Left kidney (tissue), 8 donors: ENCODE measurements around the gene SLC30A1. TPM values are rescaled to one million over a fixed set of nuclear protein-coding genes. Genes with fewer than 3 reads are reported as not detected.
"Not testable (repeated sequence)": the region's sequence is repeated elsewhere in the genome, so short reads cannot be mapped to it uniquely, and the experiment has no call there.

Source experiments
- DNase-seq: peaks from one replicate; pipeline ENCODE4 v3.0.0-alpha.2; 2013
- long read RNA-seq, 8 donors: transcript quantifications; one replicate each; lab custom pipeline, GENCODE V29; 2026
- polyA plus RNA-seq: library from polyadenylated mRNA; unstranded; fragments of 120-200 nt; gene quantifications from one replicate; pipeline ENCODE4 v1.2.1, GENCODE V29; 2013; ENCODE audit not compliant: insufficient read length

Gene SLC30A1, protein sequence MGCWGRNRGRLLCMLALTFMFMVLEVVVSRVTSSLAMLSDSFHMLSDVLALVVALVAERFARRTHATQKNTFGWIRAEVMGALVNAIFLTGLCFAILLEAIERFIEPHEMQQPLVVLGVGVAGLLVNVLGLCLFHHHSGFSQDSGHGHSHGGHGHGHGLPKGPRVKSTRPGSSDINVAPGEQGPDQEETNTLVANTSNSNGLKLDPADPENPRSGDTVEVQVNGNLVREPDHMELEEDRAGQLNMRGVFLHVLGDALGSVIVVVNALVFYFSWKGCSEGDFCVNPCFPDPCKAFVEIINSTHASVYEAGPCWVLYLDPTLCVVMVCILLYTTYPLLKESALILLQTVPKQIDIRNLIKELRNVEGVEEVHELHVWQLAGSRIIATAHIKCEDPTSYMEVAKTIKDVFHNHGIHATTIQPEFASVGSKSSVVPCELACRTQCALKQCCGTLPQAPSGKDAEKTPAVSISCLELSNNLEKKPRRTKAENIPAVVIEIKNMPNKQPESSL
- polyA plus RNA-seq: 36.6 TPM
- long read RNA-seq, donor 1, full-length matches to known transcripts: 21 of 21 reads
- long read RNA-seq, donor 1, partial matches to known transcripts: 0 of 21 reads
- long read RNA-seq, donor 1, other reads (novel, unspliced or antisense): 0 of 21 reads
- long read RNA-seq, donor 2, full-length matches to known transcripts: 15 of 40 reads
- long read RNA-seq, donor 2, partial matches to known transcripts: 25 of 40 reads
- long read RNA-seq, donor 2, other reads (novel, unspliced or antisense): 0 of 40 reads
- long read RNA-seq, donor 3, full-length matches to known transcripts: 13 of 13 reads
- long read RNA-seq, donor 3, partial matches to known transcripts: 0 of 13 reads
- long read RNA-seq, donor 3, other reads (novel, unspliced or antisense): 0 of 13 reads
- long read RNA-seq, donor 4, full-length matches to known transcripts: 1 of 1 reads
- long read RNA-seq, donor 4, partial matches to known transcripts: 0 of 1 reads
- long read RNA-seq, donor 4, other reads (novel, unspliced or antisense): 0 of 1 reads
- long read RNA-seq, donor 5, full-length matches to known transcripts: 10 of 10 reads
- long read RNA-seq, donor 5, partial matches to known transcripts: 0 of 10 reads
- long read RNA-seq, donor 5, other reads (novel, unspliced or antisense): 0 of 10 reads
- long read RNA-seq, donor 6, full-length matches to known transcripts: 11 of 19 reads
- long read RNA-seq, donor 6, partial matches to known transcripts: 8 of 19 reads
- long read RNA-seq, donor 6, other reads (novel, unspliced or antisense): 0 of 19 reads
- long read RNA-seq, donor 7, full-length matches to known transcripts: 19 of 19 reads
- long read RNA-seq, donor 7, partial matches to known transcripts: 0 of 19 reads
- long read RNA-seq, donor 7, other reads (novel, unspliced or antisense): 0 of 19 reads
- long read RNA-seq, donor 8, full-length matches to known transcripts: 7 of 7 reads
- long read RNA-seq, donor 8, partial matches to known transcripts: 0 of 7 reads
- long read RNA-seq, donor 8, other reads (novel, unspliced or antisense): 0 of 7 reads

DNA sequence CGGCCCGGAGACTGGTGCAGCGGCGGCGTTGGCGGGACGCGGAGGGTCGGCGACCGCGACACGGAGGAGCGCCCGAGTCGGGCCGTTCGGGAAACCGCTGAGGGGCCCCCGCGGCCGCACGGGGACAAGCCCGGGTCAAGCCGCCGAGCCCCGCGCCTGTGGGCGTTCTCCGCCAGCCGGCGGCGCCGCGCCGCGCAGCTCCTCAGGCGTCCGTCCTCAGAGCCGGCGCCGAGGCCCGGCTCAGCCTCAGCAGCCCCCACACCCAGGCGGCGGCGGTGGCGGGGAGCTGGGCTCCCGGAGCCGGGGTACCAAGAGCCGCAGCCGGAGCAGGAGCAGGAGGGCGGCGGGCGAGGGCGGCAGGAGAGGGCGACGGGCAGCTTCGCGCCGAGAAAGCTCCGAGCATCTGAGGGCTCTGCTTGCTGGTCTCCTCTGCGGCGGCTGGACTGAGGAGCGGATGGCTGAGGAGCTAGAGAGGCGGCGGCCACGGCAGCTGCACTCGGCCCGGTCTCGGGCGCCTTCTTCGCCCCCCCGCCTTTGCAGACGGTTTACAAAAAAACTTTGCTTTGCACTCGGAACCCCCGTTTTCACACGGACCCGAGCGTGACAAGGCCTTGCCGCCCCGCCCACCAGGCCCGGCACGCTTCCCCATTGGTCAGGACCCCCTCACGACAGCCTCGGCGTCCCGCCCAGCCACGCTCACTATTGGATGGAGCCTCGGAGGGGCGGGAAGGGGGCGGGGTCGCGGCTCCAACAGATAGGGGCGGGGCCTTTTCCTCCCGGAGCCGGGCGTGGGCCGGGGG, at the start of gene SLC30A1:
TSS of gene SLC30A1 (minus strand) at position 522 of the 800 bp plus-strand sequence. CDS start 549 bp downstream, outside the sequence.
- DNase-seq: peak; percentile 98

DNA sequence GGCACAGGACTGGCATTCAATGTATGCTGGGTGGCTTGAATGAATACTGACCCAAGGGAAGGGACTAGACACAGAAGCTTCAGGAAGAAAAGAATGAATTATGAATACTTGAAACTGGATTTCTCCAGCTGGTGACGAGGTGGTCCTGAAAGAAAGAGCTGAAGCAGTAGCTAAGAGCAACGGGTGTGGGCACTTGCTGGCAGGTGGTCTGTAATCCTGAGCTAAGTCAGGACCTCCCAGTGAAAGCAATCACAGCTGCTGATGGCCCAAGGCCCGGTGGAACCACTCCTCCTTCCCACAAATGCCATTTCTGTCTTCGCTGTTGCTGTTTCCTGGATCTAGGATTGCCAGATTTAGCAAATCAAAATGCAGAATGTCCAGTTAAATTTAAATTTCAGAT, 49.5 kb upstream of the SLC30A1 start:
- DNase-seq: no peak

DNA sequence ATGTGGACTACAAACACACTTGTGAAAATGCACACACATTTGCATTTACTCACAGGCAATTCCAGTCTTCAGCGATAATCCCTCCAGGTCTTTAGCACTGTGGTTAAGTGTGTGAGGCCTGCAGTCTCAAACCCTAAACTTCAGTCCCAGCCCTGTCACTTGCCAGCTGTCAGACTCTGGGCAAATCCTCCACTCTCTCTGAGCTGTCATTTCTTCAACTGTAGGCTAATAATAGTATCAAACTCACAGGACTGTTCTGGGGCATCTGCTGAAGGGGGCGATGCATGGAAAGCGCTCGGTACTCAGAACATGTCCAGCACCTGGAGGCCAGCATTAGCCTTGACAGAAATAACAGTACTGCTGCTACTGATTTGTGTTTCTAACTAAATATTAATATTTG, 48.3 kb upstream of the SLC30A1 start:
- no peak for DNase-seq

DNA sequence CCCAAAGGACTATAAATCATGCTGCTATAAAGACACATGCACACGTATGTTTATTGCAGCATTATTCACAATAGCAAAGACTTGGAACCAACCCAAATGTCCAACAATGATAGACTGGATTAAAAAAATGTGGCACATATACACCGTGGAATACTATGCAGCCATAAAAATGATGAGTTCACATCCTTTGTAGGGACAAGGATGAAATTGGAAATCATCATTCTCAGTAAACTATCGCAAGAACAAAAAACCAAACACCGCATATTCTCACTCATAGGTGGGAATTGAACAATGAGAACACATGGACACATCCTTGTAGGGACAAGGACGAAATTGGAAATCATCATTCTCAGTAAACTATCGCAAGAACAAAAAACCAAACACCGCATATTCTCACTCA, 46.9 kb upstream of the SLC30A1 start:
- not testable (repeated sequence) for DNase-seq

DNA sequence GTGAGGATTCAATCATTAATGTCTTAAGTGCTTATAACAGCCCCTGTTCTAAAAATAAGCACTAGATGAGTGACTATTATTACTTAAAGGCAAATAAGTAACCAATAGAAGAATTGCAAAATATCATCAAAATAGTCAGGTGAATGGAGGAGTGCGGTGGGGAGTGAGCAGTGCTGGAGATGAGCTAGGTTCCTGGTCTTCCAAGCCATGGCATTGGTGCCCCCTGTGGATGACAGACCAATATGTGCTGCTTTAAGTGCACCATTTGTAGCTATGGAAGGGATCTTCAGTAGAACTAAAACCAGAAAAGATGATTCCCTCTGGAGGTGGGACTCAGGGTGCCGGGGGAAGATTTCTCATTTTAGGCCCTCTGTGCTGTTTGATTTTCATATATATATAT, 46.1 kb upstream of the SLC30A1 start:
- DNase-seq: no peak

DNA sequence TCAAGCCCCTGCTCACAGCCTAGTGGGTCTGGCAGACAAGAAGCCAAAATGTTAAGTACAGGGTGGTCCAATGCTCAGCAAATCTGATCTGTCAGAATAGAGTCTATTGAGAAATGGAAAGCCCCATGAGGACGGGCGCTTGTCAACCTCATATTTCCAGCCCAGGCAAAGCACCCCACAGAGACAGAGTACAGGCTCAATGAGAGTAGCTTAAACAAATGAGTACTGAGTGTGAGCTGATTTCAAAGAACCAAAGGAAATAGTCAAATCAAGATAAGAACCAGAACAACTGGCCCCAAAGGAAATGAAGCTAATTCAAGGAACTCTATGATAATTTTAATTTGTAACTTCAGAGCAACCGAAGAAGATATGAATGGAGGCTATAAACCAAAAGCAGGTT, 44.6 kb upstream of the SLC30A1 start:
- DNase-seq: no peak

DNA sequence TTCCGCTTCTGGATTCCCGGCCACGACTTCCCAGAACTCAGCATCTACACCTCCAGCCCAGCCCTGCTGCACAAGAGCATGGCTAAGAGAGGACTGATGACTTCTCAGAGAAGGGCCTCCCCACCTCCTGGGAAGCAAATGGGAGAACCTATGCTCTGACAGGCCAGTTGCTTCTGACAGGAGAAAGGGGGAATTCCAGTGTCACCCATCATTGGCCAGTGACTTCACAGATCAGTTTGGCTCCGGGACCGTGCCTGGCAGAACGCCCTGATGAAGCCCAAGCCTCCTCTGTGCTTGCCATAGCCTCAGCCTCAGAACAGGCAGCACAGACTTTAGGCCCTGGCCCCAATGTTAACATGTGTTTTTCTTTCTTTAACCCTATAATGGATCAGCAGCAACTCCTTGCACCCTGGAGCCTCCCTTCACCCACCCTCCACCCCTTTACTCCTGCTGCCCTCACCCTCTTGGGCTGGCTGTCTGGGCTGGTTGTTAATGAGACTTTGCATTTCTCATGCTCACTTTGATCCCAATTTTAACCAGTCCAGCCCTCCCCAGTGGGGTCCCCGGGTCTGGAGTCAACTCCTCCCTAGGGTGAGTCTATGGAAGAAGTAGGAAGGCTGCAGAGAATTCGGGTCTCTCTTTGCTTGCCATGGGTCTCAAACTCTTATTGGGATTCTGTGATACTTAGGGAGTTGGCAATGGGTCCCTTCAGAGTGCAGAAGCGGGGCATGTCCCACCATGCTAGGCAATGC, 42.7 kb upstream of the SLC30A1 start:
- DNase-seq: no peak

DNA sequence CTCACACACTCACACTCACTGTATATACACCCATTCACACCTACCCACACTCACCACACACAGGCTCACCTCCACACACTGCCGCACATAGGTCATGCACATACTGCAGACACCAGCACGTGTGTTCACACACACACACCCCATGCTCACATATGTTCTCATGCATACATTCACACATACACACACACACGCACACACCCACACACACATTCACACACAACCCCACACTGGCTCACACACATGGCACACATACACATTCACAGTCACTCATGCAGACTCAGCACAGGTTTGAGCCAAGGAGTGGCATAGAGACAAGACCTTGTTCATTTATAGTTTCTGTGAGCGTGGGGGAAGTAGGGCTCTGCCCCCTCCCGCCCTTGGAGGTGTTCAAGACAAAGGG, 41.1 kb upstream of the SLC30A1 start:
- DNase-seq: no peak

DNA sequence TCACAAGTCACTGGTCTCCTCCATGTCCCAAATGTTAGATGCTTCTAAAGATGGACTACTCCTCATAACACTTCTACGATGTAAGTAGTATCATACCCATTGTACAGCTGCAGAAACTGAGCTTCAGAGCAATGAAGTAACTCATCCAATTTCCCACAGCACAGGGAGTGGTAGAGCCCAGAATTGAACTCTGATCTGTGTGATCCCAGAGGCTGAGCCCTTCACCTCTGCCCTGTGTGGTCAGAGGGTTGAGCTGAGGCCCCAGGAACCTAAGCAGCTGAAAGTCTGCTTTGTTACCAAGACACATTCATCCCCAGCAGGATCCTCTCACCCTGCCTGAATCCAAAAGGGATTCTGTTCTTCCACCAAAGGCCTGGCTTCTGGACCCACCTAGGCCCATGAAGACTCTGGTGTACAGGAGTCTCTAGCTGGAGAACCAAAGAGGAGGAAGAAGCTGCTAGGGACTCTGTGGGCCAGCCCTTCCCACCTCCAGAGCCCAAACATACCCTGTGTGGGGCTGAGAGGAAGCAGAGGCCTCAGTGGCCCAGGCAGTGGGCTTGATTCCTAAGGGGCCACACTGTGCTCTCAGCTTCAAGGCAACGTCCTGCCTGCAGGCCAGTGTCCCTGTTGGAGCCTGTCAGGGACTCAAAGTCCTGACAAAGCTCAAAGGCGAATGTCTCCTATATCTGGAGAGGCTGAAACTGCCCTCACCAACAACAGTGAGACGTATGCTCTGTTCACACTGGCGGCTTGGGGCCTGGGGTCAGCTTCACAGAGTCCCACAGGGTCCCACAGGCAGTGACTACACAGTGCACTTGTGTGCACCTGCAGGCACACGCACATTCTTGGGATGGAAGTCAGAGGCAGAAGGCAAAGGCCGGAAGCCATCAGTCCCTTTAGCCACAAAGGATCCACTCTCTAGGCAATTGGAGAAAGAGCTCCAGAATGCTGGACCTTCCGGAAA, 40.4 kb upstream of the SLC30A1 start:
- DNase-seq: no peak

DNA sequence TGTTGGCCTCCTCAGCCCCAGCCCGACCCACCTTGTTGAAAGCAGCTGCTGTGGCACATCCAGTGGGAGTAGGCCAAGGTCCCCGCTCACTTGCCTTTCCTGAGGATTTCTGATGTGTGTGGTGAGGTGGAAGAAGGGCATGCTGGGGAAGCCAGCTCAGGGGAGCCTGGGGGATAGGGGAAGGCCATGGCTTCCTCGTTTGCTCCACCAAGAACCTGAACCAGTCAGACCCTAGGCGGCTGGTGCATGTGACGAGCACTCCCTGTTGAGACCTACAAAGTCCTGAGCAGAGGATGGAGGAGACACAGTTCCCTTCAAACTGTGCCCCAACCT, 38.0 kb upstream of the SLC30A1 start:
- DNase-seq: no peak

DNA sequence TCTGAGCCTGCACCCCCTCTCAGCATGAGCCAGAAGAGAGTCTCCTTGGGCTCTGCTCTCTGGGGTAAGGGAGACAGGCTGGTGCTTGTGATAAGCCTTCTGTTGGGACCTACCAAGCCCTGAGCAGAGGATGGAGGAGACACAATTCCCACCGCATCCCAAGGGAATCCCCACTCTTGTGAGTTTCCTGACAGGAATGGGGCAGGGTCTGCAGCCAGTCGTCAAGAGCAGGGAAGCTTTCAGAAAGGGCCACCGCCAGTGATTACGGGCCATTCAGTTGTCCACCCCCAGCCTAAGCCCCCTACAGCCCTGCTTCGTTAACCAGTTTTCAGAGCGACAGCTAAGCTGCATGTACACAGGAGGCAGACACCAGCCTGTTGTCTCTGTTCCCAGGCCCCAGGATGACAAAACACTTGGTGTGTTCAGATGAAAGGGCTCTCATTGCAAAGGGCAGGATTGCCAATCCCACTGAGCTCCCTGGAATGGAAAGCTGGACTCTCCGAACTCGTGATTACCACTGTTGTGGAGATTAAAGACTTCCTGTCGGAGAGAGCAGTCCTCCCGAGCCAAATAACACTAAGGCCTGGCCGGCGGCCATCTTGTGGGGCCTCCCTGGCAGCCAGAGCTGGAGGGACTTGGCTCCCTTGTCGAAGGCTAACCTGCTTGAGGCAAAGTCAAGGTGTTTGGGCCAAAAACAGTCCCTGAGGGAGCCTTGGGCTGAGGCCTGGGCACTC, 37.4 kb upstream of the SLC30A1 start:
- no peak for DNase-seq

DNA sequence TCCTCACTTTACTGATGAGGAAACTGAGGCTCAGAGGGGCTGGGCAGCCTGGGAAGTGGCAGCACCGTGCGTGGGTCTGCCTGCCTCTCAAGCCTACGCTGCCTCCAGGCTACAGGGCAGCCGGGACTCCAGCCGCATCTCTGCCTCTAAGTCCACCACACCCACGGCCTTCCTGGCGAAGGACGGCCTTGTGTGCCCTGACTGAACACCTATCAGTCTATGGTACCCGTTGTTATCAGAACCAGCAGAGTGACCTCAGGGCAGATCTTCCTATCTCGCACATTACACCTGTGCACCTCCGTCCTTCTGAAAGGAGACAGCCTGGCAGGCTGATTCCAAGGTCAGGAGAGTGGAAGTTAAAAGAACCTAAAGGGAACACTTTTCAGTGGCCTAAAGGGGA, 35.7 kb upstream of the SLC30A1 start:
- no peak for DNase-seq

DNA sequence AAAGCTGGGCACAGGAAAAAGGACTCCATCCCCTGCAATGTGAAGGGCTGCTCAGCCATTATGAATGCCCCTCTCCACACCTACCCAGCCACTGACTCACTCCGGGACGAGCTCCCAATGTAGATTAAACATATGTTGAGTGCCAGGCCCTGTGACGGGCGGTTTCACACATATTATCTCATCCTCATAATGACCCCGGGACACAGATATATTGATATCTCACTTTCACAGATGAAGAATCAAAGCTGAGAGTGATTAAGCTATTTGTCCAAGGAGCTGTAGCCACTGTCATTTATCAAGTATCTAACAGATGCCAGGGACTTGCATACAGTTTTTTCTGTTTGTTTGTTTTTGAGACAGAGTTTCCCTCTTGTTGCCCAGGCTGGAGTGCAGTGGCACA, 35.0 kb upstream of the SLC30A1 start:
- no peak for DNase-seq

DNA sequence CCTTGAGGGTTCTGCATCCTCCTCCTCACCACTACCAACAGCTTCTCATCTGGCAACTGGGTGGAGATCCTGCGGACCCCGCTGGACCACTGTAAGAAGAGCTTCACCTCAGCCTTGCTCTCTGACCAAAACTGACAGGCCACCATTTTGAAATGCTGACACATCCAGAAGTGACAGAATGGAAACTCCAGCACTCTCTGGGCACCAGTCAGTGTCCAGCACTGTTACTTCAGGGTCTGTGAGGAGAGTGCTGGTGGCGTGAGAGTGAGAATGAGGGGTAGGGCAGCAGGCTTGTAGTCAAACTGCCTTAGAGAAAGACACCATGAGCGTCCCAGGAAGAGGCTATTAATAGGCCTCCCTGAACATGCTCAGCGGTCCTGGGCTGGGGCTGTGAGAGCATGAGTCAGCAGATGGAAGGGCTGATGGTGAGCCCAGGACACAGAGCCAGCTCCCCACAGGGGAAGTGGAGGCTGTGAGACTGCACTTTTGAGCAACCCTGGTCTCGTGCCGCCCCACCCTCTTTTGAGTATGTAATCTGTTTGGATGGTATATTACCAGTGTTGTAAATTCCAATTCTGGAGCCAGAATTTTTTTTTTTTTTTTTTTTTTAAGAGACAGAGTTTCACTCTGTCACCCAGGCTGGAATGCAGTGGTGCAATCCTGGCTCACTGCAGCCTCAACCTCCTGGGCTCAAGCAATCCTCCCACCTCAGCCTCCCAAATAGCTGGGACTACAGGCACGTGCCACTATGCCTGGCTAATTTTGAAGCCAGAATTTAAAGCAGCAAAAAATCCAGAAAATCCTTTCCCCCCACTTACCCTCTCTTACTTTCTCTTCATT, 34.4 kb upstream of the SLC30A1 start:
- DNase-seq: no peak

DNA sequence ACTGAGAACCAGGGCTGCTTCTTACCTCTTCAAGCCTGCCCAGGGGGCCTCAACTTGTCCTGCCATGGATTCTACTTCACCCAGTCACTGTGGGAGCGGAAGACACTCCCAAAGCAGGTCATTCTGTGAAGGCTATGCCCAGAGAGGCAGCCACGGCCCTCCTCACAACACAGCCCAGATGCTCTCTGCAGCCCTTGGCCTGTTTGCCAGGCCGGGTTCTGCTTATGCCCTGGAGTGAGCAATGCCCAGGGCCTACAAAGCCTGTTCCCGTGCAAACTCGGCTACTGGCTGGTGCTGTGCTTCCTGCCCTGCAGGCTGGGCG, 33.8 kb upstream of the SLC30A1 start:
- DNase-seq: no peak

DNA sequence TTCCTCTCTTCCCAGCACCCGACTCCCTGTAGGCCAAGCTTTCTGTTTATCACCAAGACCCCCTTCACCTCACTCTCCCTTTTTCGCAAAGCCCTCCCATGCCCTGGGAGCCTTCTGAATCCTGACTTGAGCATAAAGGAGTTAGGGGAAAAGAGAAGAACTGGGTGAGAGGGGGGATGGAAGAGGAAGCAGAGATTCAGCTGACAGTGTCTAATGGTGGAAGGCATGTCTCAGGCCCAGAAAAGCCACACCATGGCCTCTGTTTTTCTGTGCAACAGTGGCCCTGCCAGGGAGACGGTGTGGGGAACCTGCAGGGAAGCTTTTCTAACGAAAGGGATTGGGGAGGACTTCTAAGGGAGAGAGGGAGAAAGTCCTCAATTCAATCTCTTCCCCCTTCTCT, 32.9 kb upstream of the SLC30A1 start:
- DNase-seq: no peak

DNA sequence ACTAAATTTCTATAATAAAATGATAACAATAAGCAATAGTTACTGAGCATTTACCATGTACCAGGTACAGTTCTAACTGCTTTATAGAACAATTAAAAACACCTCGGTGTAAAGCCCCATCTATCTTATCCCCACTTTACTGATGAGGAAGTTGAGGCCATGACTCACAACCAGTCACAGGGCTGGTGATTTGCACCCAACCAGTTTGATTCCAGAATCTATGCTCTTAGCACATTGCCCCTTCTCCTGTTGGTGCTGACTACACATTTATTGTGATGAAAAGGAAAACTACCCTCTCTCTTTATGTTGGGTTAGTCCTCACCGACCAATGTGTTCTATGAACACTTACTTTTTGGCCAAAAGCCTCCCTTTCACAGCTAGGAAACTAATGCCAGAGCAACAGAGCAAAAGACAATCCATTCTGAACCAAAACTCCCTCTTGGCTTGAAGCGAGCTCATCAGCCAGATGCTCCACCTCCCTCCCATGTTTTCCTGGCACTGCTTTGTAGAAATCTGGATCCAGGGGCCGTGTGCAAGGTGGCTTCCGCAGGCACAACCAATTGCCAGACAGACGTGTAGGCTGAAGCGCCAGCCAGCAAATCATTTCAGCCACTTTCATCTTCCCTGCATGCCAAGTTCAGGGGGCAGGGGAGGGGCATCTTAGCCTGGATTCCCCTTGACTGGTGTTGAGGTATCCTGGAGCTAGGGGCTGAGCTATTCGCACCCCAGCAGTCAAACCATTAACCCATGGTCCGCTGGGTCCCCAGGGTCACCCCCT, 32.0 kb upstream of the SLC30A1 start:
- DNase-seq: peak; percentile 32
